ENCODE results near the gene KLHL21.

- TF ChIP-seq CTCF (IDR thresholded peaks at IDR 0.05) (no peak), EP300 (IDR thresholded peaks at IDR 0.05) (no peak), POLR2A (IDR thresholded peaks at IDR 0.05) (no peak)
Measured at GRCh38 chr1:6635161-6635909, 32.7 kb upstream of the KLHL21 start.
